GM12878 (cell line): ENCODE data around the gene AHNAK. TPM values are rescaled to one million over a fixed set of nuclear protein-coding genes. Genes with fewer than 3 reads are reported as not detected.

ENCODE experiments used
- ATAC-seq: fragments of 200-7000 bp; cut with Tn5 transposase; 3 replicates; pipeline ENCODE4 v1.9.1; 2020; ENCODE audit warnings: mild to moderate bottlenecking, moderate library complexity
- BruUV-seq: library from RNA; stranded (reverse); fragments of 400-500 nt; replicated peaks from 2 replicates; lab custom pipeline; 2021; lab: Mats Ljungman, UMichigan
- CTCF ChIA-PET: fragments of 300-600 bp; sonication (Branson Sonifier 250); formaldehyde crosslinking; extraction: SDS; loops from one replicate; lab custom pipeline; 2021; ENCODE audit warnings: inconsistent platforms; lab: Yijun Ruan, JAX
- POLR2A ChIA-PET: fragments of 350-600 bp; formaldehyde crosslinking; extraction: SDS; loops from one replicate; lab custom pipeline; 2021; ENCODE audit warnings: inconsistent platforms; lab: Charles Lee
- RAD21 ChIA-PET: fragments of 300-600 bp; sonication (Branson Sonifier 250); formaldehyde crosslinking; loops from one replicate; lab custom pipeline; 2023; ENCODE audit warnings: antibody characterized with exemption; ENCODE audit not compliant: unreplicated experiment; lab: Charles Lee
- SMC1A ChIA-PET: fragments of 300-600 bp; sonication (Branson Sonifier 250); formaldehyde crosslinking; loops from one replicate; lab custom pipeline; 2023; ENCODE audit not compliant: unreplicated experiment, uncharacterized antibody; lab: Charles Lee
- DNase-seq: peaks from one replicate; pipeline ENCODE4 v3.0.0-alpha.2; 2011; ENCODE audit warnings: low read depth, low spot score
- FAIRE-seq: peaks from 3 replicates; lab custom pipeline; 2011; peaks lifted over from hg19 to GRCh38; lab: Jason Lieb, UNC
- H2AFZ ChIP-seq: 2 replicates; pipeline ENCODE4 v1.6.0; 2011; ENCODE audit warnings: low read depth, low read length, control low read depth; ENCODE audit not compliant: control insufficient read depth
- H3K27ac ChIP-seq: 2 replicates; pipeline ENCODE4 v1.5.1; 2011; ENCODE audit warnings: control low read depth; ENCODE audit not compliant: control insufficient read depth, insufficient read depth
- H3K27me3 ChIP-seq, 2 experiments: replicated peaks in 1 of 2; 2 replicates each; pipeline versions ENCODE4 v1.6.0 to v1.6.1; 2011; ENCODE audit warnings: low read length in 1 of 2; ENCODE audit not compliant: control insufficient read depth in 2 of 2, insufficient read depth in 2 of 2
- H3K36me3 ChIP-seq, 2 experiments: 2 replicates each; pipeline ENCODE4 v1.5.1; 2011; ENCODE audit warnings: low read length in 1 of 2; ENCODE audit not compliant: control insufficient read depth in 2 of 2, insufficient read depth in 2 of 2
- H3K4me1 ChIP-seq: 2 replicates; pipeline ENCODE4 v1.6.1; 2011; ENCODE audit warnings: mild to moderate bottlenecking, low read length, moderate library complexity, mixed read lengths; ENCODE audit not compliant: control insufficient read depth, insufficient read depth
- H3K4me2 ChIP-seq: 2 replicates; pipeline ENCODE4 v1.6.0; 2011; ENCODE audit warnings: control low read depth; ENCODE audit not compliant: control insufficient read depth, insufficient read depth
- H3K4me3 ChIP-seq: fragments of 200-600 bp; sonication (generic); 2 replicates; pipeline ENCODE4 v1.5.1; 2016
- H3K79me2 ChIP-seq: 2 replicates; pipeline ENCODE4 v1.6.0; 2011; ENCODE audit warnings: low read length; ENCODE audit not compliant: control insufficient read depth, insufficient read depth
- H3K9ac ChIP-seq: 2 replicates; pipeline ENCODE4 v1.8.0; 2011; ENCODE audit warnings: low read length, control low read depth, mixed read lengths; ENCODE audit not compliant: control insufficient read depth, insufficient read depth
- H3K9me3 ChIP-seq: replicated peaks from 3 replicates; pipeline ENCODE4 v1.5.1; 2011; ENCODE audit warnings: mild to moderate bottlenecking, low read length; ENCODE audit not compliant: control insufficient read depth, insufficient read depth
- H4K20me1 ChIP-seq: 2 replicates; pipeline ENCODE4 v1.6.0; 2011; ENCODE audit not compliant: control insufficient read depth, insufficient read depth
- BCL3 ChIP-seq: IDR thresholded peaks from 2 replicates; pipeline ENCODE4 v1.6.1; 2011; ENCODE audit warnings: borderline replicate concordance, low read depth, mild to moderate bottlenecking, moderate library complexity, low read length; ENCODE audit not compliant: insufficient read depth, poor library complexity, severe bottlenecking
- BHLHE40 ChIP-seq, 2 experiments: fragments of 450-650 bp in 1 of 2; IDR thresholded peaks; 2 replicates each; pipeline ENCODE4 v1.6.1; 2011 to 2017; ENCODE audit warnings: low read depth in 2 of 2, borderline replicate concordance in 1 of 2, improper control_type of control experiment in 1 of 2, low read length in 1 of 2, mild to moderate bottlenecking in 1 of 2
- CBX3 ChIP-seq: fragments of 200-600 bp; sonication (generic); IDR thresholded peaks from 2 replicates; pipeline ENCODE4 v1.6.1; 2016; ENCODE audit warnings: low read depth, borderline replicate concordance
- CBX5 ChIP-seq: sonication (generic); IDR thresholded peaks from 2 replicates; pipeline ENCODE4 v1.6.1; 2016; ENCODE audit warnings: low read depth, moderate library complexity, mild to moderate bottlenecking, inconsistent platforms
- CHD1 ChIP-seq: IDR thresholded peaks from 2 replicates; pipeline ENCODE4 v1.6.1; 2012; ENCODE audit warnings: low read depth, low read length, improper control_type of control experiment
- IRF3 ChIP-seq: fragments of 450-650 bp; IDR thresholded peaks from 2 replicates; pipeline ENCODE4 v1.6.1; 2014; ENCODE audit warnings: mild to moderate bottlenecking
- KDM1A ChIP-seq: fragments of 200-600 bp; sonication (generic); IDR thresholded peaks from 2 replicates; pipeline ENCODE4 v1.6.1; 2016; ENCODE audit warnings: borderline replicate concordance
- NFYB ChIP-seq: IDR thresholded peaks from 2 replicates; pipeline ENCODE4 v1.6.1; 2011; ENCODE audit warnings: low read depth, mild to moderate bottlenecking, low read length, improper control_type of control experiment, moderate library complexity; ENCODE audit not compliant: insufficient read depth
- NRF1 ChIP-seq: conservative IDR thresholded peaks from 2 replicates; pipeline ENCODE4 v1.6.1; 2011; ENCODE audit warnings: mild to moderate bottlenecking, low read depth, low read length, improper control_type of control experiment
- PAX5 ChIP-seq: IDR thresholded peaks from 2 replicates; pipeline ENCODE4 v1.6.1; 2011; ENCODE audit warnings: low read depth, low read length, borderline replicate concordance
- PBX3 ChIP-seq: IDR thresholded peaks from 2 replicates; pipeline ENCODE4 v1.6.1; 2011; ENCODE audit warnings: mild to moderate bottlenecking, low read depth, low read length, moderate library complexity; ENCODE audit not compliant: insufficient replicate concordance
- PML ChIP-seq: IDR thresholded peaks from 2 replicates; pipeline ENCODE4 v1.6.1; 2012; ENCODE audit warnings: low read length, inconsistent platforms
- RB1 ChIP-seq: fragments of 450-650 bp; formaldehyde crosslinking; IDR thresholded peaks from 2 replicates; pipeline ENCODE4 v1.6.1; 2017; ENCODE audit warnings: mild to moderate bottlenecking, borderline replicate concordance
- SIX5 ChIP-seq: IDR thresholded peaks from 2 replicates; pipeline ENCODE4 v1.6.1; 2011; ENCODE audit warnings: mild to moderate bottlenecking, low read depth, low read length, moderate library complexity; ENCODE audit not compliant: severe bottlenecking
- SUPT20H ChIP-seq: IDR thresholded peaks from 2 replicates; pipeline ENCODE4 v1.6.1; 2011; ENCODE audit warnings: low read depth, mild to moderate bottlenecking, low read length, moderate library complexity, borderline replicate concordance; ENCODE audit not compliant: control insufficient read depth
- WGBS: methylation state at CpG from one replicate; pipeline ENCODE4 v1.1.6; 2016; ENCODE audit warnings: low lambda C conversion rate; ENCODE audit not compliant: insufficient replicate concordance, insufficient coverage; ENCODE audit errors: missing lambda C conversion rate; 5-methylcytosine and 5-hydroxymethylcytosine counted together
- in situ Hi-C: fragments of 300-500 bp; cut with MboI; formaldehyde crosslinking; loops from 9 replicates; pipeline ENCODE4 v1.14.3; 2018; ENCODE audit warnings: mixed read lengths
- intact Hi-C: fragments of 100-400 bp; cut with micrococcal nuclease; formaldehyde crosslinking; loops from one replicate; pipeline ENCODE4 v1.14.2; 2022; ENCODE audit not compliant: unreplicated experiment
- polyA plus RNA-seq, 11 experiments: library from polyadenylated mRNA; depleted of rRNA in 4 of 11; unstranded in 6 of 11; stranded (reverse) in 5 of 11; fragments of >200 nt; fragmentation: Nextera tagmentation in 4 of 11; fragmentation: Illumina TruSeq in 1 of 11; extraction: Ambion mirVana in 4 of 11; extraction: Trizol in 1 of 11; gene quantifications; 1 replicate in 1 of 11; 2 replicates in 10 of 11; pipeline versions ENCODE4 v1.2.1 to v1.2.3, GENCODE V29; 2011 to 2016; ENCODE audit warnings: inconsistent platforms in 2 of 11, missing spikeins in 2 of 11, low read depth in 1 of 11
- total RNA-seq, 4 experiments: library from RNA; depleted of rRNA in 3 of 4; stranded (reverse); fragments of >200 nt in 3 of 4; fragmentation: Illumina TruSeq in 1 of 4; extraction: Trizol in 1 of 4; gene quantifications; 2 replicates each; pipeline versions ENCODE4 v1.2.1 to v1.2.3, GENCODE V29; 2013 to 2021

AHNAK gene
- total and polyA plus RNA-seq, 10 of the 15 experiments (the other 5 are each of a cell fraction or from before 2014, with no cell fraction given) = 0.76 to 90.3 (median 19.4) TPM

- TF ChIP-seq RB1 = no peak
These were observed 7.2 kb downstream of the AHNAK start (continued) for GRCh38 chr11:62539238-62539925.

GRCh38 chr11:62538470-62539237 is 8.0 kb downstream of the AHNAK start:
- no peaks in the 10 kb centered on the region; the same call in 1 of the 2 replicates for H4K20me1 ChIP-seq
- ChIA-PET CTCF (interaction anchor here (1.1 to 9.0 kb wide), 3 partner anchors 20 to 114 kb away, joined by 3 to 280 read pairs (median 246); partner anchors contain the start of gene SCGB1A1), POLR2A (interaction anchor here (10.3 kb wide), 1 partner anchor 17 kb away, joined by 188 read pairs; no protein-coding TSS in a partner anchor), RAD21 (interaction anchor here (1.6 to 9.1 kb wide), 4 partner anchors 17 to 115 kb away, joined by 4 to 313 read pairs (median 90); partner anchors contain the start of gene TUT1), SMC1A (interaction anchor here (1.2 to 7.0 kb wide), 3 partner anchors 36 to 143 kb away, joined by 5 to 116 read pairs (median 6); no protein-coding TSS in a partner anchor)
- peaks cover 54% of the 10 kb centered on the region for H3K4me1 ChIP-seq
- 55% methylated on average over 19 of the region's 19 CpGs for WGBS
- BruUV-seq = no TSS peak
- peaks cover 6 to 14% of the 10 kb centered on the region in 2 experiments; a peak in 3 of 4 replicates for H3K36me3 ChIP-seq
- H3K9ac ChIP-seq = peak overlapping the region; percentile 47; the same call in 1 of the 2 replicates
- peak overlapping the region; percentile 97 for H3K4me2 ChIP-seq
- no peak for FAIRE-seq
- no peak for DNase-seq
- in situ Hi-C loops = no loop called here
- no peak for ATAC-seq
- no peaks in the 10 kb centered on the region for H3K9me3 ChIP-seq
- H3K27me3 ChIP-seq = no peaks in the 10 kb centered on the region
- peaks cover 53% of the 10 kb centered on the region for H3K79me2 ChIP-seq
- H3K4me3 ChIP-seq = no peak overlapping the region
- peak overlapping the region; percentile 33; the same call in 1 of the 2 replicates for H2AFZ ChIP-seq
- no peak overlapping the region for H3K27ac ChIP-seq
- intact Hi-C loops = no loop called here
- no peak for TF ChIP-seq CBX3
- TF ChIP-seq IRF3 = no peak
- TF ChIP-seq PML = no peak
- no peak for TF ChIP-seq SUPT20H
- no peak for TF ChIP-seq CBX5
- no peak for TF ChIP-seq CHD1
- TF ChIP-seq SIX5 = peak; percentile 12
- TF ChIP-seq NFYB = no peak
- TF ChIP-seq PAX5 = no peak
- TF ChIP-seq KDM1A = no peak
- no peak for TF ChIP-seq RB1
- peak; percentile 48 for TF ChIP-seq PBX3
- TF ChIP-seq BHLHE40 (IDR thresholded peaks at IDR 0.05; ENCODE audit: borderline replicate concordance in 1 of 2, low read depth in 2 of 2, low read length in 1 of 2) = no peak
- TF ChIP-seq BCL3 = peak; percentile 90
- no peak for TF ChIP-seq NRF1
